ENCODE measurements around the gene LYG1.
"Not testable (repeated sequence)": the region's sequence is repeated elsewhere in the genome, so short reads cannot be mapped to it uniquely, and the experiment has no call there.

Gene LYG1

DNA sequence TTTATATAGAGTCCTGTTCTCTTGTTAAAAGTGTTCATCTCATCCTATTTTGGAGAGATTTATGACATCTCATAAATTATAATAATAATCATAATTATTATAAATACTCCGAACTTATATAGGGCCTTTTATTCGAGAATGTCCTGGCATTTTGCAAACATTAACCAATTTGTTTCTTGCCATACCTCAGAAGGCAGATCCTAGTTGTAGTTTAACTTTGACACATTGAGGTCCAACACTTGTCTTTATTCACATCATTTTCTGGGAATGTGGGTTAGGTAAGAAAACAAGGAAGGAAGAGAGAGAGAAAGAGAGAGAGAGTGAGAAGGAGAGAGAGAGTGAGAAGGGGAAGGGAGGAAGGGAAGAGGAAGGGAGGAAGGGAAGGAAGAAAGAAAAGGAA, at the start of gene LYG1:
LYG1 (minus strand) TSS at position 101 of the 400 bp plus-strand sequence. CDS start 5,527 bp downstream, outside the sequence.
- DNase-seq (ENCODE audit: low read depth in 3 of 3, low spot score in 1 of 3), result not testable (repeated sequence)

DNA sequence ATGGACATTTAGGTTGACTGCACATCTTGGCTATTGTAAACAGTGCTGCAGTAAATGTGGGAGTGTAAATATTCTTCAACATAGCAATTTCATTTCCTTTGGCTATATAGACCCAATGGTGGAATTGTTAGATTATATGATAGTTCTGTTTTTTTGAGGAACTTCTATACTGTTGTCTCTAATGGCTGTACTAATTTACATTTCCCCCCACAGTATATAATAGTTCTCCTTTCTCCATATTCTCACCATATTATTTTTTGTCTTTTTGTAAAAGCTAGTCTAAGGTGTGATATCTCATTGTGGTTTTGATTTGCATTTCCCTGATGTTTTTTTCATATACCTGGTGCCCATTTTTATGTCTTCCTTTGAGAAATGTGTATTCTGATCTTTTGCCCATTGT, 49.2 kb upstream of the LYG1 start:
- DNase-seq (ENCODE audit: low read depth in 3 of 3, low spot score in 1 of 3), result no peak

DNA sequence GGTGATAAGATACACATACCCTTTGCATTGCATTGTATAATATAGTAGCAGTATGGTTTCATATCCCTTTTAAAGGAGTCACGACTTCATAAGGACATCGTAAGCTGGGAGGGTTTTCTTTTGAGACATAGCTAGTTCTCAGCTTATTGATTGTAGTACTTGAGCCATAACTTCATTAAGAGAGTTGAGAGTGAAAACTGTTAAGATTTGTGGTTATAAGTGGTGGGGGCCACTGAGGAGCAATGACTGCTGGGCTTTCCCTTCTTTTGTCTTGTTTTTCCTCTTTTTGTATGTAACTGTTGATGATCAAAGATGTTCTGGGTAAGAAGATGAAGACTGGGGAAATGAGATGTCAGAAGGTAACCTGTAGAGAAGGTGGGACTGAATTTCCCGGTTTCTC, 47.2 kb upstream of the LYG1 start:
- DNase-seq (ENCODE audit: low read depth in 3 of 3, low spot score in 1 of 3), result no peak

DNA sequence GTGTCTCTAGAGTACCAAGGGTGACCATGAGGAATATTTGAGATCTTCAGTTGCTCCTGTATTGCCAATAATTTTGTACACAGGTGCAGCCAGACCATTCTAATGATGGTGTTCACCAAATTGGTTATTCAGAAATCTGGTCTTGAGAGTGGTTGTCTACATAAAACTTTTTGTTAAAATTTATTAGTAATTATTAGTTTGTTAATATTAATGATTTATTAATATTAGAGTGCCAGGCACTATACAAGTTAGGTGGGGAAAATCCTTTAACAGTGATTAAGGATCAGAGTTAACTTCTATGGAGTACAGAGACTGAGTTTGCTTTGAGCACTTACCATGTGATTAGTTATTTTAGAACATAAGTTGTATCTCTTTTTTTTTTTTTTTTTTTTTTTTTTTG, 45.2 kb upstream of the LYG1 start:
- DNase-seq (ENCODE audit: low read depth in 3 of 3, low spot score in 1 of 3), result no peak

DNA sequence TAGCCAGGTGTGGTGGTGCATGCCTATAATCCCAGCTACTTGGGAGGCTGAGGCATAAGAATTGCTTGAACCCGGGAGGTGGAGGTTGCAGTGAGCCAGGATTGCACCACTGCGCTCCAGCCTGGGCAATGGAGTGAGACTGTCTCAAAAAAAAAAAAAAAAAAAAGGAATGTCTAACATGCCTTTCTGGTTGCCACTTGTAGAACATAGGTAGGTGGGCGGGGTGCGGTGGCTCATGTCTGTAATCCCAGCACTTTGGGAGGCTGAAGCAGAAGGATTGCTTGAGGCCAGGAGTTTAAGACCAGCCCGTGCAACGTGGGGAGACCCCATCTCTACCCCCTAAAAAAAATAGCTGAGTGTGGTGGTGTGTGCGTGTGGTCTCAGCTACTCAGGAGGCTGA, 44.4 kb upstream of the LYG1 start:
- DNase-seq (ENCODE audit: low read depth in 3 of 3, low spot score in 1 of 3), result not testable (repeated sequence)

DNA sequence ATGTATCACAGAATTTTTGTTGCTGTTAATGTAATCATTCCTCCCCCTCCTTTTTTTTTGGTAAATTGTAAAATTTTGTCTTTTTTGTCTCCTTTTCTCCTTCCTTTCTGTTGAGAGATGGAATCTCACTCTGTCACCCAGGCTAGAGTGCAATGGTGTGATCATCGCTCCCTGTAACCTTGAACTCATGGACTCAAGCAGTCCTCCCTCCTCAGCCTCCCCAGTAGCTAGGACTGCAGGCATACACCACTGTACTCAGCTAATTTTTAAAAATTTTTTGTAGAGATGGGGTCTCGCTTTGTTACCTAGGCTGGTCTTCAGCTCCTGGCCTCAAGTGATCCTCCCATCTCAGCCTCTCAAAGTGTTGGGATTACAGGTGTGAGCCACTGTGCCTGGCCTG, 41.5 kb upstream of the LYG1 start:
- no peak for DNase-seq (ENCODE audit: low read depth in 3 of 3, low spot score in 1 of 3)

DNA sequence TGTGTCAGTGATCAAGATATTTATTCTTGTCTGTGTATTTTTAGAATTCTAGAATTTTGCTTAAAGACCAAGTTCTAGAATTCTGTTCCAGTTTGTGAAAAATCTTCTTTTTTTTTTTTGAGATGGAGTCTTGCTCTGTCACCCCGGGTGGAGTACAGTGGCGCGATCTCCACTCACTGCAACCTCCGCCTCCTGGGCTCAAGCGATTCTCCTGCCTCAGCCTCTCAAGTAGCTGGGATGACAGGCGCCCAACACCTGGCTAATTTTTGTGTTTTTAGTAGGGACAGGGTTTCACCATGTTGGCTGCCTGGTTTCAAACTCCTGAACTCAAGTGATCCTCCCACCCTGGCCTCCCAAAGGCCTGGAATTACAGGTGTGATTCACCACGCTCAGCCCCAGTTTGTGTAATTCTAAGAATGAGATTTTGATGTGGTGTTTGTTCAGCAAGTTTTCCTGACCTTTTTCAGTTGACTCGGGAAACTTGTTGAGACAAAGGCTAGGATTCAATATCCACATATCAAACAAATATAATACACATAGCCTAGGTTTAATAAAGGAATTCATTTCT, 39.8 kb upstream of the LYG1 start:
- no peak for DNase-seq (ENCODE audit: low read depth in 3 of 3, low spot score in 1 of 3)

DNA sequence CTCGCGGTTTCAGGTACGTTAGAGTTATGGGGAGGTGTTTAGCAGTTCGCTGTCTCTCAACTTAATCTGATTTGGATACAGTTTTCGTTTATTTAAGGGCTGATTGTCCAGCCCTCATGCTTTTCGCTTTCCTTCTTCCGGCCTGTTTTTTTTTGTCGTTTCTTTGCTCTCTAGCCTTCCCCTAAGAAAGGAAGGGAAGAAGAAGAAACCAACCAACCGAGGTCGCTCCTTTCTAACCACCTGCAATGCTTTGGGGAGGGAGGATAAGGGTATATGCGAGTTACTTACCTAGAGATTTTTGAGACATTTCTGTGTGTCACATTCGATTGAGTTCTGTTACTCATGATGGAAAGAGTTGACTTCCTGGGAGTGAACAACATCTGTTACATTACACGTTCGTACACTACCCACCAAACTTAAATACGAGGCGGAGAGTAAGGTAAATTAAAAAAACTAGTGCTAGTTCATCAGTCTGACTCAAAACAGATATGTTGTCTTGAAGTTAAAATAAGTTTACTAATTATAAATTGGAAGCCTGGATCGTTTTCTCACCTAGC, 37.1 kb upstream of the LYG1 start:
- DNase-seq (ENCODE audit: low read depth in 3 of 3, low spot score in 1 of 3), result no peak

DNA sequence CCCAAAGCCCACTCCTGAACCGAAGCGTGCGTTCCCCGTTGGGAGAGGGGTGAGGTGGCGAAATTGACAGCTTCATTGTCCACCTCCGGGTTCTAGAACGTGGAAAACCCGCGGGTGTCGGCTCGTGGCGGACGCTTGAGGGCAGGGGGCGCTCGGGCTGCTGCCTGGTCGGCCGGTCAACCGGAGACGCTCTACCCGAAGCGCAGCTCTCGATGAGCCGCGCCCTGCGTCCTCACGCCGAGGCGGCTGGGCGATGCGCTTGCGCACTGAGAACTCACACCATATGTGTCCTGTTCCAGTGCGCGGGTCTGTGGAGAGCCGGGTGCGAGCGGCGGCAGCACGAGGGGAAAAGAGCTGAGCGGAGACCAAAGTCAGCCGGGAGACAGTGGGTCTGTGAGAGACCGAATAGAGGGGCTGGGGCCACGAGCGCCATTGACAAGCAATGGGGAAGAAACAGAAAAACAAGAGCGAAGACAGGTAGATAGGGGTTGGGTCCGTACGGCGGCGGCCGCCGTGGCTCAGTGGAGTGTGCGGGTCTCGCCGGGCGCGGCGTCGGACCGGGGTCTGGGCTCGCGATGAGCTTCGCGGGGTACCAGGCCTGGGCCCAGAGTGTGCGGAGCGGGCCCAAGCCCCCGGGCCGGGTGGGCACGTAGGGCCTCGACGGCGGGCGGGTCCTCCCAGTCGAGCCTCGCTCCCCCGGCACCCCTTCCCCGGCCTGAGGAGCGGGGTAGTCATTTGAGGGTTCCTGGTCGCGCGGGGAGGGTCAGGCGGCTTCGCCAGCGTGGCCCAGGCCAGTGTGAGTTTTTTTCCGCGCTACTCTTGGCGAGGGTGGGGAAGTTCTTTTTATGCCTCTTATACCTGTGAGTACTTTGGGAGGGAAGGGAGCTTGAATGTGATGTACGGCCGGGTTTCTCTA, 36.4 kb upstream of the LYG1 start, which contains the start of gene EIF5B:
EIF5B (plus strand) TSS at position 277 of the 916 bp plus-strand sequence; CDS start at position 443, 166 bp downstream.
- peak; percentile 83 to 86 (median 84) for DNase-seq (ENCODE audit: low read depth in 3 of 3, low spot score in 1 of 3)

DNA sequence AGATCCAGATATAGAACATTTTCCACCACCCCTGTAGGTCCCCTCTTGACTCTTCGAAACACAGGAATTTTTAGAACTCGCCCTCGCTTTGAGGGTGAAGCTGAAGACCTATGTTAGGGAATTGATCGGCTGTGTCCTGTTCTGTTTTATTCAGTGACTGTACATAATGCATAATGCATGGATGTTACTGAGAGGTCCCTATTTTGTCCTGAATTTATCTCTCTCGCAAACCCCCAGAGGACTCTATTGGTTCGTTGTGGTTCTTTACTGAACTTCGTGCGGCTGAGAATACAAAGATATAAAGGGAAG, 35.8 kb upstream of the LYG1 start:
- DNase-seq (ENCODE audit: low read depth in 3 of 3, low spot score in 1 of 3), result no peak

DNA sequence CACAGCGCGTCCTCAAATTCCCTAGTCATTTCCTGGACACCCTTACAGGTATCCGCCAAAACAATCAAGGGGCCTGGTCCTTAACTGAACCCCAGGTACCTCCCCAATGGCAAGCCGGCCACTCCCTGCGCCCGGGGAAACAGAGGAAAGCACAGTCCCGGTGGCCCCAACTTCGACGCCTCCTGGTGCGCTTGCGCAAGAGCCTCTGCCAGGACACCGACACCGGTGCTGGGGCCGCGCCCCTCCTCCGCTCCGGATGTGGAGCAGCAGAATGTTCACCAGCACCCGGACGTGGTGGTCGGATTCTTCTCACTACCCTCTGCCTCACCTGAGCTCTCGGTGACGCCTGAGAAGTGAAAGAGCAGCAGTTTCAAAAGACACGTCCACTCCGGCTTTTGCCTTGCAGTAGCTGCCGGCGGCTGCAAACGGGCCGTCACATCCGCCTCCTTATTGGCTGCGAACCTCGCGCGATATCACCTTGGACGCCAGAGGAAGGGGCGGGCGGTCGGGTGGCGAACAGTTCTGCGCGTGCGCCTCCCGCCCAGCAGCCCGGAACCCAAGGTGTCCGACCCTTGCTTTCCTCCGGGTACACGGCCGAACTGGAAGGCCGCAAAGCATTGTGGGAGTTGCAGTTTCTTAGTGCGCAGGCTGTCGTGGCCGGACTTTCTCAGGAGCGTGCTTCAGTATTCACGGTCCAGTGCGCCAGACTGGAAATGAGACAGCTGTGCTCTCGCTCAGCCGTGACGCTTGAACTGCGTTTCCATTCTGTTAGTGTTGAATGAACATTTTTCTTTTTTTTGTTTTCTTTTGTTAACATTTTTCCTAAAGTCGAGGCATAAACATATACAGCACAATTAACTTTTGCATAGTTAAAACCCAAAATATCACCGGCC, 35.2 kb upstream of the LYG1 start, which contains the start of gene TXNDC9:
TXNDC9 (minus strand) TSS at position 423 of the 893 bp plus-strand sequence. CDS start 3,123 bp downstream, outside the sequence.
- DNase-seq (ENCODE audit: low read depth in 3 of 3, low spot score in 1 of 3), result peak; percentile 91 to 95 (median 94)

DNA sequence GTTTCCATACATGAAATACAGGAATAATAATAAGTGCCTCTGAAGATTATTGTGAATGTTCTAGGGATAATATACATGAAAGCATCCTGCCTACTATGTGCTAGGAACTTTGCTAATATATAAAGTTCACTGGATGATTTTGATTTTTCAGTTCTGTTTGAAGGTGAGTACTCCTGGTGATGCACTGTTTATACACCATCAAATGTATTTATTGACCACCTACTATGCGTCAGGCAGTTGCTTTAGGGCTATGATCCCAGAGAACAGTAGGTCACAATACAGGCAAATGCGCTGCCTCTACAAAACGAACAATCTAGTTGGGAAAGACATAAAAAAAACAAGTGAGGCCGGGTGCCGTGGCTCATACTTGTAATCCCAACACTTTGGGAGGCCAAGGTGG, 24.4 kb upstream of the LYG1 start:
- DNase-seq (ENCODE audit: low read depth in 3 of 3, low spot score in 1 of 3), result no peak

DNA sequence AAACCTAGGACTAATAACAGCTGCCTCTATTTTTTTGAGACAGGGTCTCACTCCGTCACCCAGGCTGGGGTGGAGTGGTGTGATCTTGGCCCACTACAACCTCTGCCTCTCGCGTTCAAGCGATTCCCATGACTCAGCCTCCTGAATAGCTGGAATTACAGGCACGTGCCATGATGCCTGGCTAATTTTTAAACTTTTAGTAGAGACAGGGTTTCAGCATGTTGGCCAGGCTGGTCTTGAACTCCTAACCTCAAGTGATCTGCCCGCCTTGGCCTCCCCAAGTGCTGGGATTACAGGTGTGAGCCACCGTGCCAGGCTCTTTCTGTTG, 16.8 kb upstream of the LYG1 start:
- DNase-seq (ENCODE audit: low read depth in 3 of 3, low spot score in 1 of 3), result not testable (repeated sequence)

DNA sequence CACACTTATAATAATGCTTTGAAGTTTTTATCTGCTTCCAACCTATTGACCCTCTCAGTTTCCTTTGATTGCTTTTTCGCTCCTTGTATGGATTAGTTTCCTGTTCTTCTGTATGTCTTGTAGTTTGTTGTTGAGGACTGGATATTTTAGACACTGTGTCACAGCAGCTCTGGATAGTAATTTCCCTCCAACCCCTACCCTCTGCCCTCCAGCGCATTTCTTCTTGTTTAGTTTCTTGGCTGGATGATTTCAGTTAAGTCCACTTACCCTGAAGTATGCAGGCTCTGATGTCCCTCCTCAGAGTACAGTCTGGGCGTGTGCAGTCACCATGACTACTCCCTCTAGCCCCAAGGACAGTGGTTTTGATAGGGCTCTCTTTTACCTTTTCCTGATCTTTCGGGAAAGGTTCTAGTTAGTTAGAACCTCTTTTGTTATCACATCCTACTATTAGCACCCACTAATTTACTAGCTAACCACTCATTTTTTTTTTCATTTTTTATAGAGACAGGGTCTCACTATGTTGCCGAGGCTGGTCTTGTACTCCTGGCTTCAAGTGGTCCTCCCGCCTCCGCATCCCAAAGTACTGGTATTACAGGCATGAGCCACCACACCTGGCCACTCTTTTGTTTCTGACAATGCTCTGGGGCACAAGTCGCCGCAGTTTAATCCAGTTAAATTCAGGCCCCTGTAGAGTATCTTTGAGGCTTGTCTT, 16.3 kb upstream of the LYG1 start:
- DNase-seq (ENCODE audit: low read depth in 3 of 3, low spot score in 1 of 3), result no peak

DNA sequence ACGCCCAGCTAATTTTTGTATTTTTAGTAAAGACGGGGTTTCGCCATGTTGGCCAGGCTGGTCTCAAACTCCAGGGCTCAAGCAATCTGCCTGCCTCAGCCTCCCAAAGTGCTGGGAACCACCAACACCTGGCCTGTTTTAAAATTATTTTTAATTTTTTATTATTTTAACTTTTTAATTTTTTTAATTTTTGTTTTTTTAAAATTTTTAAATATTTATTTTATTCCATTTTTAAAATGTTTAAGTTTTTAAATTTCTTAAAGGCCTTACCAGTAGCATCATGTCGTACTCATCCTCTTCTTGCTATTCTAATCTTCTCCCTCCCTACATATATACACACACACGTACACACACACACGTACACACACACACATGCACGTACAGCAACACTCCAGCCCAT, 1.4 kb downstream of the LYG1 start:
- no peak for DNase-seq (ENCODE audit: low read depth in 3 of 3, low spot score in 1 of 3)

DNA sequence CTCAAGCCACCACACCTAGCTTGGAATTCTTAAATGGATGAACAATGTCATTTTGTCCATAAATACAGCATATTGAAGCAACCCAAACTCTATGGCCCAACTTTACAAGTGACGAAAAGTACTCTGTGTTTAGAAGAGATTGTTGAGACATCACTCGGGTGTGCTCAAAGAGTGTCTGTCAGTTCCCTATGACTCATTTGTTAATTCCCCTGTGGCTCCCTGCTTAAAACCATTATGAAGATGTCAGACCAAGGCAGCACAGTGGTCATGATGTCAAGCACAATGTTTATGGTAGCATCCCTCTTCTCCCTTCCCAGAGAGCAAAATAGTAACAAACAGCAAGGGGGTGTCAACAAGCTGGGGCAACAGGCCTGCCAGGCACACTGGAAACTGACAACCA, 3.0 kb downstream of the LYG1 start:
- DNase-seq (ENCODE audit: low read depth in 3 of 3, low spot score in 1 of 3), result no peak

DNA sequence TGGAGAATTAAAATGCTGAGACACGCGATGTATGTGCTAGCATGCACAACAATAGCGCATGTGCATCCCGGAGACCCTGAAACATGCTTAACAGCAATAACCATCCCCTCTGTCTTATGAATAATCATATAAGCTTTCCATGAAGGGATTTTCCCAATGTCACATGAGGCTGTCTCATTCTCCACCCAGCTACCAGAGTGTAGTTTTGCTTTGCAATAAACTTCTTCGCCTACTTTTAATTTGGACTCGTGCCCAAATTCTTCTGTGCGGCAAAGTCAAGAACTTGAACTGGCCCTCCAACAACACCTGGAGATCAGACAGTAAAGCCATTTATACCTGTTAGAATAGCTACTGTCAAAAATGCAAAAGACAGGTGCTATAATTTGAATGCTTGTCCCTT, 15.5 kb downstream of the LYG1 start:
- DNase-seq (ENCODE audit: low read depth in 3 of 3, low spot score in 1 of 3), result no peak

DNA sequence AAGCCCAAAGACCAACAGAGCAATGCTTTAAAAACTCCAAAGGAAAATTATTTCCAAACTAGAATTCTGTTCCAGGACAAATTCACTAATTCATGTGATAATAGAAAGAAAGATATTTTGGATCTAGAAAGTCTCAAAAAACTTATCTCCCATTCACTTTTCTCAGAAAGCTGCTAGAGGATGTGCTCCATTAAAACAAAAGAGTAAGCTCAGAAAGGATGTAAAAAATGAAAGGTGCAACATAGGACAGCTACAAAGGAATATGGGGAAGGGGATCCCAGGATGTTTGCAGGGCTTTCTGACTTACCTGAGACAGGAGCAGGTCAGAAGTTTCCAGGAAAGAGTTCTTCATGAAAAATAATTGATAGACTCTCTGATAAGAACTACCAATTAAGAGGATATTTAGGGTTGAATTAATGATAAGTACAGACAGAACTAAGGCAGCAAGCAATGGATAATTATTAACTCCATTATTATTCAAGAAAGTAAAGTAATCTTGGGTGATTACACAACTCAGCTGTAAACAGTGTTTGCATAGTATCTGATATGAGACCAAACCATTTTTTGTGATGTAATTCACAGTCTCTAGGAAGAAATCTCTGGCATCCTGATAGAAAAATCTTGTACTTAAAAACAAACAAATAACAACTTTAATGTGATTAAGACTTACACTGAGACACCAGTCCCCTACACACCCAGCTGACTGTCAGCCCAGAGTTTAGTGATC, 20.9 kb downstream of the LYG1 start:
- no peak for DNase-seq (ENCODE audit: low read depth in 3 of 3, low spot score in 1 of 3)

DNA sequence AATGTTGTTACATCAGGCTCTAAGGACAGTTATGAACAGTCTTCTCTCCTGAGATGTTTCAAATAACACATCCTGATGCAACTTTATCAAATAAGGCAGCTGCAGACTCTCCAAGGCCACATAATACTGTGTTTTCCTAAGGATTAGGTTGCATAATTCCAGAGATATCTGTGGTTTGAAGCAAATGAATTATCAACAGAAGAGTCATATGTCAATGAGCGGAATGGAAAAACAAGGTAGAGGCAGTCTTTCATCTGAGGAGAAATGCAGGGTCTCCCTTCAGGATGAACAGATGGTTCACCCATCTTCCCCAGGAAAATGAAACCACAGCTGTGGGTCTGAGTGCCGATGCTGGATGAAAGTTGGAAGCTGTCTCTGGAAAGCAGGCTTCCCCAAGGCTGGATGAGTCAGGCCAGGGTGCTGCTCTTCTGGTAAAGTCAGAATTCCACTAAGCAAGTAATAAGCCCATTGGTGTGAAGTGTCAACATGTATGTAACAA, 22.2 kb downstream of the LYG1 start:
- DNase-seq (ENCODE audit: low read depth in 3 of 3, low spot score in 1 of 3), result no peak

Data from stimulated activated CD4-positive, alpha-beta T cell treated with anti-CD3 and anti-CD28 coated beads, TNF-alpha, amount 100 ng/mL, for 1 hour (primary cell).